Activated naive CD8-positive, alpha-beta T cell treated with anti-CD3 and anti-CD28 coated beads, Interleukin-2, amount 10 ng/mL, durations not matched to agents 7 days and 5 days (primary cell): ENCODE results near the gene ACP5. TPM values are rescaled to one million over a fixed set of nuclear protein-coding genes. Genes with fewer than 3 reads are reported as not detected.
"Not testable (repeated sequence)": the region's sequence is repeated elsewhere in the genome, so short reads cannot be mapped to it uniquely, and the experiment has no call there.

Experiments used
- ATAC-seq: fragments of 150-1000 bp; cut with Tn5 transposase; one replicate; pipeline ENCODE4 v1.10.0; 2021; ENCODE audit warnings: low read depth, moderate library complexity
- POLR2A ChIA-PET: fragments of 350-600 bp; sonication (Branson Sonifier 250); formaldehyde crosslinking; loops from one replicate; lab custom pipeline; 2021; ENCODE audit warnings: antibody characterized with exemption; lab: Charles Lee
- DNase-seq: peaks from one replicate; pipeline ENCODE4 v3.0.0; 2021
- H3K27ac Mint-ChIP-seq: one replicate; pipeline ENCODE4 v1.8.0; 2022; ENCODE audit warnings: mild to moderate bottlenecking, mixed read lengths
- H3K27me3 Mint-ChIP-seq: one replicate; pipeline ENCODE4 v1.8.0; 2022; ENCODE audit warnings: mild to moderate bottlenecking, moderate library complexity, mixed read lengths
- H3K36me3 Mint-ChIP-seq: one replicate; pipeline ENCODE4 v1.8.0; 2021; ENCODE audit warnings: mild to moderate bottlenecking, mixed read lengths
- H3K4me1 Mint-ChIP-seq: one replicate; pipeline ENCODE4 v1.8.0; 2021; ENCODE audit warnings: mixed read lengths
- H3K4me3 Mint-ChIP-seq: one replicate; pipeline ENCODE4 v1.8.0; 2022; ENCODE audit warnings: mild to moderate bottlenecking, moderate library complexity, mixed read lengths
- H3K9me3 Mint-ChIP-seq: one replicate; pipeline ENCODE4 v1.8.0; 2021; ENCODE audit warnings: mixed read lengths
- total RNA-seq, 2 experiments: library from RNA; stranded (reverse); gene quantifications; one replicate each; pipeline ENCODE4 v1.2.3, GENCODE V29; 2021

Gene ACP5
- total RNA-seq, 2 experiments from 2014 or later: 32.0 to 35.0 TPM

GRCh38 chr19:11597202-11598102 is 20.0 kb upstream of the ACP5 start, which contains the start of gene ZNF627:
Gene ZNF627 (plus strand): TSS chr19:11597483. CDS start chr19:11597628, 145 bp downstream.
- H3K36me3 Mint-ChIP-seq: peaks cover 17% of the 10 kb centered on the region
- H3K4me1 Mint-ChIP-seq: peaks cover 13% of the 10 kb centered on the region
- no peaks in the 10 kb centered on the region for H3K27me3 Mint-ChIP-seq
- H3K9me3 Mint-ChIP-seq: peaks cover 2% of the 10 kb centered on the region
- DNase-seq (peak; percentile 94), ATAC-seq (peak; percentile 100)
- POLR2A ChIA-PET: interaction anchor here (0.6 to 1.6 kb wide), 9 partner anchors 16 to 280 kb away, joined by 3 to 9 read pairs (median 4); no protein-coding TSS in a partner anchor
- H3K4me3 Mint-ChIP-seq: peak within 1 kb of the TSS; percentile 92
- H3K27ac Mint-ChIP-seq: peak within 1 kb of the TSS; percentile 80

GRCh38 chr19:11596156-11596555 is 18.7 kb upstream of the ACP5 start:
- Mint-ChIP-seq H3K27me3 (no peaks in the 10 kb centered on the region), H3K27ac (peak overlapping the region; percentile 80), H3K4me3 (no peak overlapping the region), H3K4me1 (peaks cover 13% of the 10 kb centered on the region), H3K36me3 (peaks cover 10% of the 10 kb centered on the region), H3K9me3 (no peaks in the 10 kb centered on the region)
- POLR2A ChIA-PET: no interaction called here
- DNase-seq (no peak), ATAC-seq (no peak)

GRCh38 chr19:11594084-11594483 is 16.6 kb upstream of the ACP5 start:
- Mint-ChIP-seq H3K27ac (no peak overlapping the region), H3K4me3 (no peak overlapping the region), H3K36me3 (no peaks in the 10 kb centered on the region), H3K27me3 (peaks cover 2% of the 10 kb centered on the region), H3K9me3 (no peaks in the 10 kb centered on the region), H3K4me1 (peaks cover 11% of the 10 kb centered on the region)
- ATAC-seq (no peak), DNase-seq (no peak)
- POLR2A ChIA-PET: interaction anchor here (1.0 kb wide), 1 partner anchor 16 kb away, joined by 4 read pairs; no protein-coding TSS in a partner anchor

GRCh38 chr19:11587975-11588631 is 10.7 kb upstream of the ACP5 start:
- H3K9me3 Mint-ChIP-seq: no peaks in the 10 kb centered on the region
- POLR2A ChIA-PET: interaction anchor here (0.5 to 1.0 kb wide), 3 partner anchors 20 to 54 kb away, joined by 3 to 6 read pairs (median 3); partner anchors contain the start of gene ELOF1
- peaks cover 2% of the 10 kb centered on the region for H3K36me3 Mint-ChIP-seq
- DNase-seq (no peak), ATAC-seq (no peak)
- peaks cover 2% of the 10 kb centered on the region for H3K27me3 Mint-ChIP-seq
- H3K27ac Mint-ChIP-seq: peak overlapping the region; percentile 54
- no peak overlapping the region for H3K4me3 Mint-ChIP-seq
- peaks cover 7% of the 10 kb centered on the region for H3K4me1 Mint-ChIP-seq

GRCh38 chr19:11587302-11587974 is 10.0 kb upstream of the ACP5 start:
- Mint-ChIP-seq H3K27ac (peak overlapping the region; percentile 54), H3K4me1 (peaks cover 7% of the 10 kb centered on the region), H3K36me3 (peaks cover 2% of the 10 kb centered on the region), H3K9me3 (no peaks in the 10 kb centered on the region), H3K4me3 (no peak overlapping the region), H3K27me3 (peaks cover 2% of the 10 kb centered on the region)
- ATAC-seq: peak; percentile 85
- DNase-seq: peak; percentile 87
- POLR2A ChIA-PET: interaction anchor here (0.6 to 1.0 kb wide), 3 partner anchors 19 to 40 kb away, joined by 3 to 6 read pairs (median 3); partner anchors contain the start of gene ELOF1

- POLR2A ChIA-PET: interaction anchor here (0.6 kb wide), 1 partner anchor 38 kb away, joined by 3 read pairs; no protein-coding TSS in a partner anchor
- peaks cover 11% of the 10 kb centered on the region for H3K4me1 Mint-ChIP-seq
- ATAC-seq: no peak
These were observed 8.9 kb upstream of the ACP5 start for GRCh38 chr19:11586331-11586730.

GRCh38 chr19:11581740-11582139 is 4.3 kb upstream of the ACP5 start:
- Mint-ChIP-seq H3K27me3 (no peaks in the 10 kb centered on the region), H3K9me3 (no peaks in the 10 kb centered on the region), H3K4me1 (peaks cover 24% of the 10 kb centered on the region), H3K4me3 (peak overlapping the region; percentile 86), H3K36me3 (peaks cover 3% of the 10 kb centered on the region), H3K27ac (peak overlapping the region; percentile 95)
- peak; percentile 80 for ATAC-seq
- DNase-seq: no peak
- POLR2A ChIA-PET: interaction anchor here (0.7 to 2.0 kb wide), 7 partner anchors 14 to 651 kb away, joined by 3 to 9 read pairs (median 5); partner anchors contain the start of genes ELOF1, ZNF627 and ZNF69

More at GRCh38 chr19:11586331-11586730, 8.9 kb upstream of the ACP5 start:
- DNase-seq: no peak
- H3K27me3 Mint-ChIP-seq: peaks cover 2% of the 10 kb centered on the region
- H3K9me3 Mint-ChIP-seq: no peaks in the 10 kb centered on the region
- H3K4me3 Mint-ChIP-seq: no peak overlapping the region
- no peak overlapping the region for H3K27ac Mint-ChIP-seq
- peaks cover 2% of the 10 kb centered on the region for H3K36me3 Mint-ChIP-seq

- POLR2A ChIA-PET: interaction anchor here (0.7 kb wide), 1 partner anchor 44 kb away, joined by 3 read pairs; no protein-coding TSS in a partner anchor
- H3K27me3 Mint-ChIP-seq: no peaks in the 10 kb centered on the region
- H3K4me3 Mint-ChIP-seq: no peak overlapping the region
- H3K4me1 Mint-ChIP-seq: peaks cover 25% of the 10 kb centered on the region
- no peak for ATAC-seq
- H3K36me3 Mint-ChIP-seq: peaks cover 5% of the 10 kb centered on the region
- no peak for DNase-seq
- H3K9me3 Mint-ChIP-seq: no peaks in the 10 kb centered on the region
- no peak overlapping the region for H3K27ac Mint-ChIP-seq
These were observed 2.7 kb upstream of the ACP5 start for GRCh38 chr19:11580116-11580515.

GRCh38 chr19:11578258-11579142 is 1.1 kb upstream of the ACP5 start:
- Mint-ChIP-seq H3K27me3 (no peaks in the 10 kb centered on the region), H3K36me3 (peaks cover 3% of the 10 kb centered on the region), H3K27ac (peak overlapping the region; percentile 36), H3K4me3 (peak overlapping the region; percentile 83), H3K4me1 (peaks cover 31% of the 10 kb centered on the region), H3K9me3 (no peaks in the 10 kb centered on the region)
- DNase-seq (peak; percentile 63), ATAC-seq (peak; percentile 34)
- POLR2A ChIA-PET: interaction anchor here (0.5 to 1.6 kb wide), 9 partner anchors 10 to 1306 kb away, joined by 3 to 9 read pairs (median 5); partner anchors contain the start of genes ELOF1 and SWSAP1

- no peak overlapping the region for H3K27ac Mint-ChIP-seq
- H3K27me3 Mint-ChIP-seq: no peaks in the 10 kb centered on the region
- H3K4me1 Mint-ChIP-seq: peaks cover 26% of the 10 kb centered on the region
- H3K9me3 Mint-ChIP-seq: no peaks in the 10 kb centered on the region
- ATAC-seq (no peak), DNase-seq (no peak)
- H3K4me3 Mint-ChIP-seq: no peak overlapping the region
- POLR2A ChIA-PET: interaction anchor here (0.8 kb wide), 1 partner anchor 8 kb away, joined by 4 read pairs; no protein-coding TSS in a partner anchor
- peaks cover 3% of the 10 kb centered on the region for H3K36me3 Mint-ChIP-seq
These were observed 1.2 kb downstream of the ACP5 start for GRCh38 chr19:11576227-11576626.

- Mint-ChIP-seq H3K27ac (no peak overlapping the region), H3K9me3 (no peaks in the 10 kb centered on the region), H3K27me3 (no peaks in the 10 kb centered on the region), H3K4me3 (no peak overlapping the region), H3K36me3 (peaks cover 3% of the 10 kb centered on the region), H3K4me1 (peaks cover 18% of the 10 kb centered on the region)
- POLR2A ChIA-PET: no interaction called here
- ATAC-seq (peak; percentile 40), DNase-seq (no peak)
These were observed 2.8 kb downstream of the ACP5 start for GRCh38 chr19:11574689-11575088.

- not testable (repeated sequence) for DNase-seq, H3K27ac Mint-ChIP-seq, H3K36me3 Mint-ChIP-seq, H3K4me3 Mint-ChIP-seq, H3K27me3 Mint-ChIP-seq, ATAC-seq, H3K9me3 Mint-ChIP-seq
- POLR2A ChIA-PET: interaction anchor here (1.3 kb wide), 1 partner anchor 15 kb away, joined by 4 read pairs; no protein-coding TSS in a partner anchor
- peaks cover 17% of the 10 kb centered on the region for H3K4me1 Mint-ChIP-seq
These were observed 3.7 kb downstream of the ACP5 start for GRCh38 chr19:11573763-11574162.
